NCI-H446 (cell line): ENCODE results near the gene DLG2.

Experiments
- DNase-seq, 2 experiments: peaks; one replicate each; lab custom pipeline; 2025; lab: John Stamatoyannopoulos, UW

Gene DLG2

DNA sequence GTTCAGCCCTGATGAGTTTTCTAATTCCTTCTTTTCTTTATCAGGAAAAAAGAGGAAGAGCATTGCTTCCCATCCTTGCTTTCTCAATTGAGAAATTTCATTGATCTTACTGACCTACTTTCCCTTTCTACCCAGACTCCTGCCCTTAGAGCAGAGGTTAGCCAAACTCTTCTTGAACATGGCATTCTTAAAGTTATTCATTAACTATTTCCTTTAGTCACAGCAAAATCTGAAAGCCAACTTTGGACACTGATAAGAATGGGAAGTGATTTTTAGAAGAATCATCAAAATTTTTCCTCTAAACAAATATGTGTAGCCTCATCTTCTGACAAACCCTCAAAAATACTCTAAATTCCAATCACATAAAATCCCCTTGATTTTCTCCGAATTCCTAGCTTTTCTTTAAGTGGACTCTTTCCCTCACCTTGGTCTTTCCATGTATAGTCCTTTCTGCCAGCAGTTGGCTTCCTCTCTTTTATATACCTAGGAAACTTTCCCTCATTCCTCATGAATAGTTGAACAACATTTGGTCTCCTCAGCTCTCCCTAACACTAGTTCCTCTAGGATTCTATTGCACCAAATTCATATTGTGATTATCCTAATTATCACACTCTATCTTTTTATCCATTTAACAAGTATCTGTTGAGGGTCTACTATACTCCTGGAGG, 1774.2 kb downstream of the DLG2 start:
- no peak for DNase-seq

DNA sequence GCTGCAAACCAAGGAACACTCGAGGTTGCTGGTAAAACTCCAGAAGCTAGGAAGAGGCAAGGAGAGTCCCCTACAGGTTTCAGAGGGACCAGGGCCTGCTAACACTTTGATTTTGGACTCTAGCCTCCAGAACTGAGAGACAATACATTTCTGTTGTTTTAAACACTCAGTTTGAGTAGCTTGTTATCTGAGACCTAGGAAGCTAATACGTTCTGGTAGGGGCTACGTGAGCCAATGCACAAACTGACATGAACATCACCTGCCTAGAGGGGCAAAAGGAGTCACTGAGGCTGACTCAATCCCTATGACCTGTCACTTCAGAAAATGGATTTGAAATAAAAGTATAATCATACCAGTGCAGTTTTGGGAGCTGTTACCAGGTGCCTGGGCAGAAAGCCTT, 1775.1 kb downstream of the DLG2 start:
- no peak for DNase-seq

DNA sequence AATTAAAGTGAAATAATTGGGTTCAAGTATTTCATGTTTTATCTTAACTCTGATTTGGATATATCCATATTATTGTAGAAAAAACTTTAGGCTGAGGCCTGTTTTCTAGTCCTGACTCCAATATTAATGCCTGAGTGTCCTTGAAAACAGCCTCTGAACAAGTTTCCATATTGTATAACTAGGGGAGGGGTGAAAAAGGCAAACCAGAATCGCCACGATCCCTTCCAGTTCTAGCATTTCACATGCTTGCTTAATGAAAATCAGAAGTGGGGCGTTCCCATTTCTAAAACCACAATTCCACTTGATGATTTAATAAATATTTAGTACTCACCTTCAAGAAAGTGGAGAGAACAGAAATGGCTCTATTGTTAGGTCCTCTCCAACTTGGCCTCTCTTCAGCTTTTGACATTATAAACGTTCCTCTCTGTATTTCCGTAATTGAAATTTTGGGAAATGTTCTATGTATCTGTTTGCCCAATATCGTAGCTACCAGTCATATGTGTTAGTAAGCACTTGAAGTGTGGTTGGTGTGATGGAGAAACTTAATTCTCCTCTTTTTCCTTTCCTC, 1779.6 kb downstream of the DLG2 start:
- no peak for DNase-seq

DNA sequence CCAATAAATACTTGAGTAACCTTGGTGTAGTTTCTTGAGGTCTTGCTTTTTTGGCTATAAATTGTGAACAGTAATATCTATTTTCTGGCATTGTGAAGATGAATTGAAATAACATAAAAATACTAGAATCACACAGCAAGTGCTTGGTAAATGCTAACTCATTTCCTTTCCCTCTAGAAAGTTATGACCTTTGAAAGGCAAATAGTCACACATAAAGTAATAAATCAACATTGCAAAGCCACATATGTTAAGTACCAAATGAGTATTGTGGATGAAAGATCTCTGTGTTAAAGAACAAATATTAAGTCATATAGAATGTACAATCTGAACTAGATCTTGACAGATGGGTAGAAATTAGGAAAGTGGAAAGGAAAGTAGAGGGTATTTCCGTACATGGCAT, 1781.3 kb downstream of the DLG2 start:
- DNase-seq = no peak

DNA sequence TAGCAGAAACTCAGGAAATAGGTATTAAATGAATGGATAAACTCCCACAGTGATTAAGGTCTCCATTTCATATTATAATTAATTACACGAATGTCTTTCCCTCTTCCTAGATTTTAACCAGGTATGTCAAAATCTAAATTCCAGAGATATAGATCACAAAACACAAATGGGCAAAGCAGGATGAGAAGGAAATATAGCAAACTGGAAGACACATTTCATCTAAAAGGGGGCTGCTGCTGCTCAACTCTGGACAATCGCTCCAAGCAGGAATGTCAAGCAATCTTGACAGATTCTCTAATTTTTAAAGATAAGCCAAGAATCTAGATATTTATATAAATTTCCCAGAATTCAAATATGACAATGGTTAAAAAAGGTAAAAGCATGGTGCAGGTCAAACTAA, 1786.8 kb downstream of the DLG2 start:
- no peak for DNase-seq

DNA sequence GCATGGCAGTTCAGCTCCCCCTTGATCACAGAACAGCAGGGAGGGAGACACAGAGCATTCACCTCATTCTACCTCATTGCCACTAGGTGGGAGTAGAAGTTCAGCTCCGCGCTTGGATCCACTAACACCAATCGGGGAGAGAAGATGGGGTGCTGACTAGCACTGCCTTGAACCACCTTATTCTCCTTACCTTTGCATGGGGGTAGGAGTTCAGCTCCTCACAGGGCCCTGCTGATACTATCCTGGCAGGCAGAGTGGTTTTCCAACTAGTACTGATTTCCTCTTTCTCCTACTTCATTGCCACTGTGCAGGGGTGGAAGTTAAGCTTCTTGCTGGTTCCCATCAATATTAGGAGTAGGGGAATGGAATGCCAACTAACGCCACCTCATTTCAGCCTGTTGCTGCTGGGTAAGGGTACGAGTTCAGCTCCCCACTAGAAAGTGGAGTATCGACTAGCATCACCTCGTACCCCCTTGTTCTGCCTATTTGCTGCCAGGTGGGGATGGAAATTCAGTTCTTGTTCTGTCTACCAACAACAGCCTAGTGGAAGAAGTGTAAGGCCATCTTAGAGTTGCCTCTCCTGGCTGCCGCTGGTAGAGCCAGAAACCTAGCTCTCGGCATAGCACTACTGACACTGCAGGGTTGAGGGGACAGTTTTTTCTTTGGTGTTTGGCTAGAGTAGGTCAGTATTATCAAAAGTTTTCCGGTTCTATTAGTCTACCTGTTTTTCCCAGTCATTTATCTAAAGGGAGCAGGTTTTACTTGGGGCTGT, 1790.1 kb downstream of the DLG2 start:
- peak; percentile 56 to 74 for DNase-seq

DNA sequence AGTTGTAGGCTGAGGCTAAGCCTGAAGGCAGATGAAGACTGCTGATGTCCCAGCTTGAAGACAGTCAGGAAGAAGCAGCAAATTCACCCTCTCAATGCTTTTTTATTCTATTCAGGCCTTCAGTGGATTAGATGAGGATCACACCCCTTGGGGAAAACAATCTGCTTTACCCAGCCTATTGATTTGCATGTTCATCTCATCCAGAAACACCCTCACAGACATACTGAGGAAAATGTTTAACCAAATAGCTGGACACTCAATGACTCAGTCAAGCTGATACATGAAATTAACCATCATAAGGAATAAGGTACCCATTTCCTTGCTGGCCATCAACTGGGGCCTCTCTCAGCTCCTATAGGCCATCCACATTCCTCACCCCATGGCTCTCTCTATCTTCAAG, 1791.1 kb downstream of the DLG2 start:
- no peak for DNase-seq

DNA sequence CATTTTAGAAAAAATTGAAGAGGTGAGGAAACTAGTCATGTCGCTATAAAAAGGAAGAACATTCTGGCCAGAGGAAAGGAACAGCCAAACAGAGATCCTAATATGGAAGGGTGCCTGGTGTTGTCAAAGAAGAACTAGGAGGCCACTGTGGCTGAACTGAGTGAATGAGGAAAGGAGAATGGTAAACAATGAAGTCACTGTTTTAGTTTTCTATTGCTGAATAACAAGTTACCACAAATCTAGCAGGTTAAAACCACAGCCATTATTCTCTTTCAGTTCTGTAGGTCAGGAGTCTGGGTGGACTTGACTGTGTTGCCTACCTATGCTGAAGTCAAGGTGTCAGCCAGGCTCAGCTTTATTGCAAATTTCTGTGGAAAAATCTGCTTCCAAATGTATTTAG, 1791.7 kb downstream of the DLG2 start:
- no peak for DNase-seq

DNA sequence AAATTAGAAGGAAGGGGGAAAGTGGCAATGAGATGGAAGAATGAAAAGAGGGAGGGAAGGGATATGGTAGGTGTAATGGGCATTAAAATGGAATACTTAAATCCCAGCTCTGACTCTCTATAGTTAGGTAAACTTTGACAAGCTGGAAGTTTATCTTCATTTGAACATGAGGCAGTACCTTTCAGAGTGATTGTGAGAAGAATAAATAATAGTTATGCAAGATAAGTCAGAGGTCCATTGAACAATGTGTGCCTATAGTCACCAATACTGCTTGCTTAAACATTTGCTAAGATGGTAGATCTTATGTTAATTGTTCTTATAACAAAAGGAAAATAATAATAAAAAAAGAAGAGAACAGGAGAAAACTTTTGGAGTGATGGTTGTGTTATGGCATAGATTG, 1795.2 kb downstream of the DLG2 start:
- no peak for DNase-seq

DNA sequence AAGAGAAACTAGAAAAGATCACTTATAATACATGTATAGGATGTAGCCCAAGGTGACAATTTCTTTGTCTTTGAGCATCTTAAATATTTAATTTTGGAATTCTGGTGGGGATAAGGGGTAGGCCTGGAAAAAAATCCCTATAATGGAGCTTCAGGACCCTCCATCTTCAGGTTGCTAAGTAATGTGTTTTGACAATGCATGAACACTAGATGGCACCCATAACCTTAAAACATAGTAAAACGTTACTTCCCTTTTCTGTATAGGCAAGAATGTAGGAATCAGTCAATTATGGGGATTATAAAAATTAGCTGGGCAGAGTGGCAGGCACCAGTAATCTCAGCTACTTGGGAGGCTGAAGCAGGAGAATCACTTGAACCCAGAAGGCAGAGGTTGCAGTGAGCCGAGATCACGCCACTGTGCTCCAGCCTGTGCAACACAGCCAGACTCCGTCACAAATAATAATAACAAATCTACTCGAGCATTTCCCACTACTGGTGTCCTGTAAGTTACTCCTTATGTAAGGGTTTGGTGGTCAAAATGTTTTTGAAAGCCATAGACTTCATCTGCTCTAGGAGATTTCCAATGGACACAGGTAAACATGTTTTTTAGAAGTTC, 1799.1 kb downstream of the DLG2 start:
- peak; percentile 17 to 75 for DNase-seq

DNA sequence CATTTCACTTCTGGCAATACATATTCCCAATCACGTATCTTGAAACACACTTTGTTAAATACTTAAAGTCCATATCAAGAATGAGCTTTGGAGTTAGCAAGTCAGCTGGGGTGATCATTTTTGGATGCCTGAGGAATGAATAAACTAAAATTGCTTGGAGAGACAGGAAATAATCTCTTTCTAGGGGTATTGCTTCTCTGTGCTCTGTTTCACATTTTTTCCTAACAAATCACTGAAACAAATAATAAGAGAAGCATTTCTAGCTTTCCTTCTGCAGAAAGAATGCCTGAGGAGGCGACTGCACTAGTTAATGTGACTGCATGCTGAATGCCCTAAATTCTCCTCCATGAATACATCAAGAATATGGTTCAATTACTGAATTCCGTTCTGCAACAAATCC, 1799.6 kb downstream of the DLG2 start:
- no peak for DNase-seq

DNA sequence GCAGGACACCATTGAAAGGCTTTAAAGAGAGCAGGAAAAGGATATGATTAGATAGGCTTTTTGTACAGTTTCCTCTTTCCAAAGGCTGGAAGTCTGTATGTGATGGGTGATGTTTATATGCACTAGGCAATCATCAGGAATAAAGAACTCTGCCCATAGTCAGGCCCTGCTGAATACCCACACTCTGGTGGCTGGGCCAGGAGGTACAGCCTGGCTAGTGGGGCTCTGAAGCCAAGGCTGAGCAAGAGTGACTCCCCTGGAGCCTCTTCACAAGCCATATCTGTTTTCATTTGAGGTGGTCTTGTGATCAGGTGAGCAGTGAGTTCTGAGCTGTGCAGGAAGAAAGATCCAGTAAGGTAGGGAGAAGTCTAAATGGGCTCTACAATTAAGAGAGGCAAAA, 1801.1 kb downstream of the DLG2 start:
- no peak for DNase-seq

DNA sequence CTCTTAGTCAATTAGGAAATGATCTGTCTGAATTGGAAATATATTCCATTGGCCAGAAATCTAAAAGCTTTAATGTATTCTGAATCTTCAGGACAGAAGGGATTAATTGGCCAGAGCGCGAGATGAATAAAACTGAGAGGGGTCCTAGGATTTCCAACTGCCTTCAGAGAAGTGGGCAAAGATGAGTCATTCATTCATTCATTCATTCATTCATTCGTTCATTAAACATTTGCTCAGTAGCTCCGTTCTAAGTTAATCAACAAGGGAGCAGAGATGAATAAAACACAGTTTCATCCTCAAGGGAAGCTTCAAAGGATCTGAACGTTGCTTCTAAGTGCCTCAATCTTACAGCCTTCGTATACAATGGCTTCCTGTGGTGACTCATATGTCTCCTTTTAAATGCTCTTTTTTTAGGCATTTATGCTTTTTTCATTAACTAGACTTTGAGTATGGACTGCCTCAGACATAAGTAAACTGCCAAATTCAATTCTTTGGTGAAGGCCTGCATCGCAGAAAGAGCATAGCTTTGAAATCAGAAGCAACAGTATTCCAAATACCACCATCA, 1803.6 kb downstream of the DLG2 start:
- DNase-seq = no peak

DNA sequence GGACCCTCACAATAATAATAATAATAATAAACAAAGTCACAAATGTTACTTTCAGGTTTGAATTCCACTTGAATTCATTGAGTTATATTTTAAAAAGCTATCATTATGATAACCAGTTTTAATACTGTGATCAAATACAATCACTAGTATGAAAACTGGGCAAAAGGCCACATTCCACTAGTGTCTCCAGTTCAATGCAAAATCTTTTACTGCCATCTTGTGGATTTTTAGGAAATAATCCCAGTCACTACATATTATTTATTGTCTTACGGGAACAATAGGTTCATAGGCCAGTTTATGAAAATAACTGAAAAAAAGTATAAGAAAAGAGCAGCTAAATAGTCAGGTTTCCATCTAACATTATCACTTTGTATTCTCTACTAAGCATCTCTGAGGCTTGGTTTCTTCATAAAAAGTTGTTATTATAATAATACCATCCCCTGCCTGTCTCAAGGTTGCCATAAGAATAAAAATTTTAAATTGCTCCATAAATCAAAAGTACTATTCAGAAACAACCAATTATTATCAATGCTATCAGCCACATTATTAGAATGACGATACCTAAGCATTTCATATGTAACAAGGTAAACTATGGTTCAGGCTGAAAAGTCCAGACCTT, 1807.1 kb downstream of the DLG2 start:
- DNase-seq = peak; percentile 58 to 81

DNA sequence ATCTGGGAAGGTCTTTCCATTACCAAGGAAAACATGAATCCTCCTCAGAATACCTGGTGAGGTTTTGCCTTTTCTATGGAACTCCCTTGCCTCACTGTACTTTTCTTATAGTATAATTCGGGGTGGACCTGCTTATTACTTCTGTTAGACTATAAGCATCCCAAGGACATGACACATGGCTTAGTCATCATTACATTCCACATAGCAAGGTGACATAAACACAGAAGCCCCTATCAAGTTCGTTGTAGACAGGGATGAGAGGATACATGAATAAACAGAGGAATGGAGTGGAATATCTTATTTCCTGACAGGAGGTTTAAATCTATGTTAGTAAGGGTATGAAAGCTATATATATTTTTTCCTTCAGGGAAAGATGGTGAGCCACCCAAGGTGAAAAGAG, 1808.8 kb downstream of the DLG2 start:
- no peak for DNase-seq

DNA sequence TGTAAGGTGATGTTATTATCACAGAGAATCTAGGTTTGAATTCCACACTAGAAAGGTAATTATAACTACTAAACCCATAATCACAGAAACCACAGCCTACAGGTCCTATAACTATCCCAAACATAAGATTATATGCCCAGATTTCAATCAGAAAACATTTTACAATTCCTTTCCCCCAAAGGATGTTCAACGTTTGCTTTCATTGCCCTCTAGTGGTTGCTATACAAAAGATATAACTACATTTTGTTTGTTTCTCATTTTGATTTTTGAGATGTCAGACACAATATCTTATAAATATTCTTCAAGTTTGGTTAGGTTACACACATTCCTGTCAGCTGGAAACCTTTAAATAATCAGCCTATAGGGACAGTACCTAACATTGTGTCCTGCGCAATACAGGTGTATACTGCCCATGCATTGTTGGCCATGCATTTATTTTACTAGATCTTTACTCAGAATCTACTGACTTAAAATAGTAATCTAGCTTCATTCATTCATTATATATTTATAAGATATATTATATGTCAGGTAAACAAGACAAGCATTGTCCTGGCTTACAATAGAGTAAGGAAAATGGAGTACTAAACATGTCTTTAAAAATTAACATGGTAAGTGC, 1810.5 kb downstream of the DLG2 start:
- peak in 1 of 2 experiments; percentile 68 for DNase-seq

DNA sequence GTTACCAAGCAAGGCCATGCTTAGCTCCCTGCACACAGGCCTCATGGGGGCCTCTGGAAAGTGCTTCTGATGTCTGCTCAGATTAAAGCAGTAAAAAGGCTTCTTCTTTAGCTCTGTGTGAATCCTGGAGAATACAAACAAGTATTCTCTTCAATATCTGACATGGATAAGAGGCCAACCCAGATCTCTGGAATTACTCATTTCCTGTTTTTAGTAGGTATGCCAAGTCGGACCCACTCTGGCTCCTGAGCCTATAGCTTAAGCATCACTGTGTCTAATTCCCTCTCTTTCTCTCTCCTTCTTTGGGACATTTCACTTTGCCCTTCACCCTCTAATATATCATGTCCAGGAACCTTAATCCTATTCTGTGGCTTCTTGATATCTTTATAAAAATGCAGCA, 1811.4 kb downstream of the DLG2 start:
- DNase-seq = no peak

DNA sequence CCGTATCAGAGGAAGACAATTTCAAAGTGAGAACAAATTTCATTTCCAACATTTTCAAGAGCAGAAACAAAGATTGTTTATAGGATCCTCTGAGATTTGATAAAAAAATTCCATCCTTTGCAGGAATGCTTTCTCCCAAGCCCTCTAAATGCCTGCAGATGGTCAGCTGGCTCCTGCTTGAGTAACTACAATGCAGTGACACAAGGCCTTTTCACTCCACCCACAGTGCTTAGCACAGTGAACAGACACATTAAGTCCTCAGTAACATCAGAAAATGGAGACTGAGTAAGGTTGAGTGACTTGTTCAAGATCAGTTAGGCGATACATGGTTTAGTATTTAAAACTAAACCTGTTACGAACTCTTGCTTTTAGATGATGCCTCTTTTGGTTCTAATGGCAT, 1813.8 kb downstream of the DLG2 start:
- DNase-seq = no peak

DNA sequence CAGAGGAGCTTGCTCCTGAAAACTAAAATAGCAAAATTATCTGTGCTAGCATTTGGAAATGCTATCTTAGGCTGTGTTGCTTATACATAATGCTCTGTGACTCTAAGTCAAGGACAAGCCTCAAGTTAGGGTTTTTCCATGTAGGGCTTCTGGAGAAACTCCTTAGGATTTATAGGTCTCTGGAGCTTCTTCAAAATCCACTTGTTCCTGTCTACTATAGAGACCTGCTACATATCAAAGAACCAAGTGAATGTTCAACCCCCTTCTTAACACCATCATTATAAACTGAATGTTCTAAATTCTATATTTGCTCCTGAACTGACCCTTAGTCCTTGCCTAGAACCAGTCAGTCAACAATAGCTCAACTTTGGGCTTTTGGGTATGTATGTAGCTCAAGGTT, 1817.9 kb downstream of the DLG2 start:
- no peak for DNase-seq

DNA sequence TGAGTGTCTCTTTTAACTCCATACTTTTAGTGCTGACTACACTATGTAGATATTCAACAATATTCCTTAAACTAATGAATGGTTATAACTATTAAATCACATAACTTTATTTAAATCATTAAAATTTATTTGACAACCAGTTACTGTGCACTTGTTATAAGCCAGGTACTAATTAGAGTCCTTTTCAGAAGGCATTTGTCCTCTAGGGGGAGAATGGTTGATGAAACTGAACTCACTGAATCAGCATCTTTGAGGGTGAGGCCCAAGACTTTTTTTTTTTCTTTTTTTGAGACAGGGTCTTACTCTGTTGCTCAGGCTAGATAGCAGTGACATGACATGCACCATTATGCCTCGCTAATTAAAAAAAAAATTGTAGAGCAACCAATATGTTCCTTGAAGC, 1825.3 kb downstream of the DLG2 start:
- DNase-seq = no peak

DNA sequence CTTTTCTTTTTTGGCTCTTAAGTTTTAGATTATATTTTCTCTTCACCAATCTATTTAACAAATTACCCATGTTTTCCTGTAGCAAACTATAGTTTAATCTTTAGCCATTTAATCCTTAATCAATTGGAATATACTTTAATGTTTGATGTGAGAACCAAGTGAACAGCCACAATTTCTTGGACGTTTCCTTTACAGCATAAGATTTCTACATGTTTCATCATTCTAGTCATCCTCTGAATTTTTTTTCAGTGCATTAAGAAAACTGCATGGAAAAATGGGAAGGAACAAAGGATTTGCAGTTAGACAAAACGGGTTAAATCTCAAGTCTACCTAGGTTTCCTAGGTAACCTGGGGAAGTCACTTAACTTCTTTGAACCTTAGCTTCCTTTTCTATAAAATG, 1833.8 kb downstream of the DLG2 start:
- no peak for DNase-seq

DNA sequence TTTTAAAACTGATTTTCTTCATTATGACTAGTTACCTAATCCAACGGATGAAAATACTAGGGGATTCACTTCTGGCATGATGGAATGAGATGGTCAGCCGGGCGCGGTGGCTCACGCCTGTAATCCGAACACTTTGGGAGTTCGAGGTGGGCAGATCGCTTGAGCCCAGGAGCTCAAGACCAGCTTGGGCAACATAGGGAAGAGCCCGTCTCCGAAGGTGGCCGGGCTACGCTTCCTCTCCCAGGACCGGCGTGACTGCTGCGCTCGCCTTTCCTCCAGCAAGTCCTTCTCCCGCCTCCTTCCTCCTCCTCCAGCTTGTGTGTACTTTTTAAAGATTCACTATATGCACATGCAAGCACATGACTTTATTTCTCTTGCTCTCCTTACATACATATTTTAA, 1835.6 kb downstream of the DLG2 start:
- DNase-seq = no peak
